Retinal pigment epithelial cell (primary cell): Measurements from ENCODE around the gene TFF3.

Experiments used
- DNase-seq: peaks from one replicate; pipeline ENCODE4 v3.0.0-alpha.2; 2010; ENCODE audit warnings: low read depth
- H3K4me3 ChIP-seq: 2 replicates; pipeline ENCODE4 v1.5.1; 2011; ENCODE audit warnings: mild to moderate bottlenecking, low read length, control low read depth, moderate library complexity
- CTCF ChIP-seq: conservative IDR thresholded peaks from 2 replicates; pipeline ENCODE4 v1.5.1; 2011; ENCODE audit warnings: low read depth, low read length, control low read depth, inconsistent platforms

Gene TFF3

GRCh38 chr21:42340187-42341050 is 25.2 kb upstream of the TFF3 start:
- no peak for TF ChIP-seq CTCF
- no peak for DNase-seq
- H3K4me3 ChIP-seq, result no peak overlapping the region

- DNase-seq, result no peak
- no peak overlapping the region for H3K4me3 ChIP-seq
- TF ChIP-seq CTCF, result no peak
Measured at GRCh38 chr21:42338729-42339715, 23.8 kb upstream of the TFF3 start.

GRCh38 chr21:42337830-42338728 is 22.9 kb upstream of the TFF3 start:
- TF ChIP-seq CTCF, result peak; percentile 63
- DNase-seq, result no peak
- no peak overlapping the region for H3K4me3 ChIP-seq

GRCh38 chr21:42337276-42337675 is 22.1 kb upstream of the TFF3 start:
- DNase-seq, result no peak
- H3K4me3 ChIP-seq, result no peak overlapping the region
- TF ChIP-seq CTCF, result no peak

- H3K4me3 ChIP-seq, result no peak overlapping the region
- no peak for DNase-seq
- no peak for TF ChIP-seq CTCF
Measured at GRCh38 chr21:42336054-42336453, 20.8 kb upstream of the TFF3 start.

GRCh38 chr21:42332557-42333317 is 17.5 kb upstream of the TFF3 start:
- no peak overlapping the region for H3K4me3 ChIP-seq
- no peak for DNase-seq
- TF ChIP-seq CTCF, result no peak
